ENCODE measurements around the gene PHF10.
"Not testable (repeated sequence)": the region's sequence is repeated elsewhere in the genome, so short reads cannot be mapped to it uniquely, and the experiment has no call there.

PHF10 gene

DNA sequence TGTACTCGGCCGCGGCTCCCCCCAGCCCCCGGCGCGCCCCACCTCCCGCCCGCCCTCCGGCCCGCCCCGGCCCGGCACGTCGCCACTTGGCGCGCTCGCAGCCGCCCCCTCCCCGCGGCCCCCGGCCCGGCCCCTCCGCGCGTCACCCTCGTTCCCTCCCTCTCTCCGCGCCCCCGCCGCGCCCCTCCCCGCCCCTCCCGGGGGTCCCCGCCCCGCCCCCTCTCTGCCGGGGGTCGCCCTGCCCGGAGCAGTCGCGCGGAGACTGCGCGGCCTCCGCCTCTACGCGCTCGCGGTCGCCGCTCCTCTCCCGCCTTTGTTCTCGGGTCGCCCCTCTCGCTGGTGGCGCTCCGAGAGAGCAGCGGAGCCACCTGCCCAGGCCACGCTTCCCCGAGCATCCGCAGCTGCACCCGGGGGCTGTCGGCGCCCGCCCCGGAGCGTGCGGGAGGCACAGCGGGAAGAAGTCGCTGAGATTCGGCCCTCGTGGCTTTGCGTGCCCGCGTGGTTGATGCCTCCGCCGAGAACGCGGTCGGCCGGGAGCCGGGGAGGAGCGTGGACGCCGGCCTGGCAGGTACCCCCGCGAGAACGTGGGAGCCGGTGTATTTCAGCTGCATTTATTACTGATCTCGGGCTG lies at the start of gene PHF10:
Gene PHF10, minus strand, starts transcription at position 7 of the 631 bp plus-strand sequence. CDS start 569 bp downstream, outside the sequence.
- H3K4me3 ChIP-seq (ENCODE audit: low read depth, low read length): peak within 1 kb of the TSS; percentile 78

DNA sequence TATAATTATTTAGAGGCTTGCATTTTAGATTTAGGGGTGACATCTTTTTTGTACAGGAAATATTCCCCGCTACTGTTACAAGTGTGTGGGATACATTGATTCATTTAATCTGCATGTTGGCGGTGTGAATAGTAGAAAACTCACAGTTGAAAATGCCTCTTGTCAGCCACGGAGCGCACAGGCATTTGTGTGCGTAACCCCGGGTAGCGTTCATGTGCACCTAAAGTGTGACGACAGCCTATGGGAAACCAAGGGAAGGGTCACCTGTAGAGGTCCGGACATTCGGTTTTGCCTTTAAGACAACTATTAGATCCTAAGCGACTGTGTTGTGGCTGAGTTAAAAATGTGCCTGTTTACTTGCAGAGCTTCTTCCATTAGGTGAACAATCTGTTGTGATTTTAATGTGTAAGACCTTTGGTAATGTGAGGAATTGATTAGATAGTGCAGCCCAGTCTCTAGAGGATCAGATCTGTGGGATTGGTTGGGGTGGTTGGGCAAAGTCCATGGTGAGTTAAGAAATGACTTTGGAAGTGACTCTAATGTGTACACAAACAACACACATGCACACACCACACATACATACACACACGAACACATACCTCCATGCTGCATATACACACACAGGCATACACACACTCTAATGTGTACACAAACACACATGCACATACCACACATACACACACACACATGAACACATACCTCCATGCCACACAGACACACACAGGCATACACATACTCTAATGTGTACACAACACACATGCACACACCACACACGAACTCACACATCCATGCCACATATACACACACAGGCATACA lies 42.8 kb upstream of the PHF10 start:
- no peak overlapping the region for H3K4me3 ChIP-seq (ENCODE audit: low read depth, low read length)

DNA sequence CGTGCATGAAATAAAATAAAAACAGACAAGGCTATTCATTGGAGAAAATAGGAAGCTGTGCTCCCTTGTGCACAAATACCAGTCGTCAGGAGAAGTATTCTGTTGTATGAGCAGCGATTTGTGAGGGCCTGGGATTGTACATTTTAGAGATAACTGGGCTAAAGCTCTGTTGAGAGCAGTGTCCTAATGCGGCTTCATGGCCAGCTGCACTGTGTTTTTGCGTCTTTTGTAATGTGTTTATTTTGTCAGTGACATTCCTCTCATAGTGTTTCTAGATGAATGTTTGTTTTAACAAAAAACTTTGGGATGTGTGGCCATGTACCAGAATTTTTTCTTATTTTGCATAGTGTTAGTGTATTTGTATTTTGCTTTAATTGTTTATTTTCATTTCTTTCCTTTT lies 41.9 kb upstream of the PHF10 start:
- no peak overlapping the region for H3K4me3 ChIP-seq (ENCODE audit: low read depth, low read length)

DNA sequence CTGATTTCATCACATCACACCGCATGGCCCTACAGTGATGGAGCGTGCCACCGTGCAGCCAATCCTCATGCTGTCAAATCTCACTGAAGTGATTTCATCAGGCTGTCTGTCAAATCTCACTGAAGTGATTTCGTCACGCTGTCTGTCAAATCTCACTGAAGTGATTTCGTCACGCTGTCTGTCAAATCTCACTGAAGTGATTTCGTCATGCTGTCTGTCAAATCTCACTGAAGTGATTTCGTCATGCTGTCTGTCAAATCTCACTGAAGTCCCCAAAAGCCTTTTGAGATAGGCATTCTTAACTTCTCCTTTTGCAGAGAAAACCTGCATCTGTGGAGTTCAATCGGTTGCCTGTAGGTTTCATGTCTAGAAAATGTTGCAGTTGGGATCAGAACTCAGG lies 41.5 kb upstream of the PHF10 start:
- not testable (repeated sequence) for H3K4me3 ChIP-seq (ENCODE audit: low read depth, low read length)

DNA sequence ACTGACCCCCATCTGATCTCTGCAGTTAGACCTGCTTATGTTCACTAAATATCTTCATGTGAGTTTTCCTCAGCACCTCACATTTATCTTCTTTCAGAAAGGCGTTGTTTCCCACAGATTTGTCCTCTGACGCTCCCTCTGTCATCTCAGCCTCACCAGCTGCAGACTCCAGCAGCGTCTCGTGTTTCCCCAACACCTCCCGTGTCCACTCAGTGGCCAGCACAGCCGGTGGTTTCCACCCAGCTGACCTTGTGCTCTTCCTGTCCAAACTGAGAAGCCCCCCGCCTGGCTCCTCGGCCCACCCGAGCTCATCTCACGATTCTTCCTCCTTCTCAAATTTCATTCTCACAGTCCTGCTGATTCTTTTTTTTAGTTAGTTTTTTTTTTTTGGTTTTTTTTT lies 39.6 kb upstream of the PHF10 start:
- H3K4me3 ChIP-seq (ENCODE audit: low read depth, low read length): no peak overlapping the region

DNA sequence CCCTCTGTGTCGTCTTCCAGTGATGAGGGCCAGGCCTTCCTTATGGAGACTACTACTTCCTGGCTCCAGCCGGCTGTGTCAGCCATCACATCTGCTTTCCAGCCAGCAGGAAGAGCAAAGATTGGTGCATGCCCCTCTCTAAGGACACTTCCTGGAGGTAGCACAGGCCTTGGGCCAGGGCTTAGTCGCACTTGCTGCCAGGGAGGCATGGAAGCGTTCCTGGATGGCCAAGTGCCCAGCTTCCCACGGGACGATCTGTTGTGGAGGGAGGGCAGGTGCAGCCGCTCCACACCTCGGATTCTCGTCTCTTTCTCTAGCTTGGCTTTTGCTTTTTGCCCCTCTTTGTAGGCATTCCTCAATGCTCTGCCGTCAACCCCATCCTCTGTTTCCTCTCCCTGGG lies 39.0 kb upstream of the PHF10 start:
- no peak overlapping the region for H3K4me3 ChIP-seq (ENCODE audit: low read depth, low read length)

DNA sequence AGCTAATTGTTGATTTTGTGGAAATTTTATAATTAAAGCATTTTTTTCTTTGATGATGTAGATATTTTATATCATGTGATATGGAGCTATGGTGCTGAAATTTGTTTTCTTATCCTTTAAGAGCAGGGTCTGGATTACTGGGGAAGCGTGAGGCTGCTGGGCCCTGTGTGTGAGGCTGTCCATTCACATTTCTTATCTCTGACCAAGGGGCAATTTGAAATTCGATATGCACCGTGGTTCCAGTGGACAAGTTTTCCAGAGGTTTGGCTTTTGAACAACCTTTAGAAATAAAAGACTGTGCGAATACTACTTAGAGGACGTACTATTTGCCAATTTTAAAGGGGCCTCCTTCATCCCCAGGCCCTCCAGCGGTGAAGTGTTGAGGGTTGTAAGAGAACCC lies 30.9 kb upstream of the PHF10 start:
- no peak overlapping the region for H3K4me3 ChIP-seq (ENCODE audit: low read depth, low read length)

DNA sequence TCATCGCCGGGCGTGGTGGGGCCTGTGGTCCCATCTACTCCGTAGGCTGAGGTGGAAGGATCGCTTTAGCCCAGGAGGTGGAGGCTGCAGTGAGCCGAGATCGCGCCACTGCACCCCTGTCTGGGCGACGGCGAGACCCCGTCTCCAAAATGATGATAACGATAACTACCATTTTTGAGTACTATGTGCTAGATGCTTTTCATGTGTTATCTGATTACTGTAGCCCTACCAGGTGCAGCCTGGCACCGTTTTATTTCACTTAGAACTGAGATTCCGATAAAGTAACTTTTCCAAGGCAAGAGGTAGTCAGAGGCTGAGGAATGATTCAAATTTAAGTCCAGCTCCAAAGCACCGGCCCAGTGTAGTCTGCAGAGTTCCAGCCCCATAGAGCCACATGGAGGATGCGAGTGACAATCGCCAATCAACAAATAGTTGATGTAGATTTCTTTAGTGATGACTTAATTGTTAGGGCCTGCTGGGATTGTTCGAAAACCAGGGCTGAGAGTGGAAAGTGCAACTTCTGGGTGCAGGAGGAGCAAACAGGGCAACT lies 27.8 kb upstream of the PHF10 start:
- peak overlapping the region; percentile 90 for H3K4me3 ChIP-seq (ENCODE audit: low read depth, low read length)

DNA sequence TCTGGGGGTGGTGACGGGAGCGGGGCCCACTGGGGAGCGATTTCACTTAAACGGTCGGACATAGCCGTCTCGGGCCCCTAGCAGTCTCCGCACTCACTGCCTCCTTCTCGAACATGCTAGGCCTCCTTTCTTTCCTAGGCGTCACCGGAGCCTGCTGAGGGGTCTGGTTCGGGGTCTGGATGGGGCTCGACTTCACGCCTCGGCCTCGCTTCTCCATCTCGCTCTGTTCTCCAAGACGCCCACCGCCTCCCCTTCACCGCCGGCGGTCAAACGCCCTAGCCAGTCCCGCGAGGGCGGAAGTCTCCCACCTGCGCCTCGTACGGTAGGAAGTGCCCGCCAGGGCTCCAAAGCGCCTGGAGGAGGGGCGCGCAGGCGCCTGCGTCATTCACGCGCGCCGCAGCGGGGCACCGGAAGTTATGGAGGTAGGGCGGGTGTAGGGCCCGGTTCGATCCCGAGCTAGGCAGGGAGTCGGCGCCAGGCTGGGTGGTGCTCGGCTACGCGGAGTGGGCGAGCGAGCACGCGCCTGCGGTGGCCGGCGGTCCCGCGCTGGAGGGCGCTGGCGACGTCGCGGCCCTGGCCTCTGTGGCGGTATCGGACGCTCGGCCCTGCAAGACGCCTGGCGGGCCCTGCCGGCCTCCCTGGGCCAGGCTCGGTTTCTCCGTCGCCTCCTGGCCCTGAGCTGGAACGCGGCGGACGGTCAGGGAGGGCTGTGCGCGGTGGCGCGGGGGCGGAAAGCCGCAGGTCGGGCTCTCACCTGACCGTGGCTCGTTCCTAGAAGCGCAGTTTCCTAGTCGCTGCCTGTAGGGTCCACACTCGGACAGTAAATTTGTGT lies 27.2 kb upstream of the PHF10 start, which contains the start of the genes DYNLT2 and ERMARD:
Gene DYNLT2, minus strand, starts transcription at position 331 of the 832 bp plus-strand sequence. Its CDS starts 114 bp downstream, at position 217.
Gene ERMARD, plus strand, starts transcription at position 381 of the 832 bp plus-strand sequence. Its CDS starts 36 bp downstream, at position 417.
- peak within 1 kb of the TSS; percentile 90 for H3K4me3 ChIP-seq (ENCODE audit: low read depth, low read length)

DNA sequence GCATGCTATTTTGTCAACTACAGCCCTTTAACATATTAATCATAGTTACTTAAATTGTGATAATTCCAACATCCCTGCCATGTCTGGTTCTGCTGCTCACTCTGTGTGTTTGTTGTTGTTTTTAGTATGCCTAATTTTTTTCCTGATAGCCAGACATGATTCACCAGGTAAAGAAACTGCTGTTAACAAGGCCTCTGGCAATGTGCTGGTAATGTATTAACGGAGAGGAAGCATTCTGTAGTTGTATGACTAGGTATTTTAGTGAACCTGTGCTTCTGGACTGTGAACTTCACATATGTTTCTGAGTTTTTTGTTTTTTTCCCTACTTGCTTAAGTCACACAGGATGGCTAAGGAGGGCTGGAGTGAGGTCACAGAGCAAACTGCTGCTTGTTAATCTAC lies 22.3 kb upstream of the PHF10 start:
- H3K4me3 ChIP-seq (ENCODE audit: low read depth, low read length): no peak overlapping the region

DNA sequence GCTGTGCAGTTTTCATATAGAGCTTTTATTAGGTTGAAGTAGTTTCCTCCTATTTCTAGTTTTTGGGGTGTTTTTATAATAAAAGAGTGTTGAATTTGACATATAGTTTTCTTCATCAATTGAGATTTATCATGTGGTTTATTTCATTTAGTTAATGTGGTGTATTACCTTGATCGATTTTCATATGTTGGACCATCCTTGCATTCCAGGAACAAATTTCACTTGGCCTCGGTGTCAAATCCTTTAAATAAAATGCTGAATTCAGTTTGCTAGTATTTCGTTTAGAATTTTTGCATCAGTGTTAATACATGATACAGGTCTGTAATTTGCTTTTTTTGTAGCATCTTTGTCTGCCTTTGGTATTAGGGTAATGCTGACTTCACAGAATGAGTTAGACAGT lies 21.1 kb upstream of the PHF10 start:
- H3K4me3 ChIP-seq (ENCODE audit: low read depth, low read length): no peak overlapping the region

DNA sequence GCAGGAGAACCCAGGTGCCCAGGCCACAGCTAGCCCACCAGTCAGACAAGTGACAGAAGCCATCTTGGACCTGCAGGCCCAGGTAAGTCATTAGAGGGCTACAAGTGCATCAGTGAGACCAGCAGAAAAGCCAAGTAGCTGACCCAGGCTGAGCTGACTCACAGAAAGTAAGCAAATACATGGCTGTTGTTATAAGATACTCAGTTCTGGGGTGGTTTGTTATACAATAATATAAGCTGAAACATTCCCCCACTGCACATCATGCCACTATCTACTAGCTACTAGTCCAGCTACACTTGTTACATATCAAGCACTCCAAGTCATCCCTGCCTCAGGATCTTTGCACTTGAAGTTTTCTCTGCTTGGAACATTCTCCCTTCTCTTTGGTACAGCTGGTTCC lies 17.0 kb upstream of the PHF10 start:
- no peak overlapping the region for H3K4me3 ChIP-seq (ENCODE audit: low read depth, low read length)

DNA sequence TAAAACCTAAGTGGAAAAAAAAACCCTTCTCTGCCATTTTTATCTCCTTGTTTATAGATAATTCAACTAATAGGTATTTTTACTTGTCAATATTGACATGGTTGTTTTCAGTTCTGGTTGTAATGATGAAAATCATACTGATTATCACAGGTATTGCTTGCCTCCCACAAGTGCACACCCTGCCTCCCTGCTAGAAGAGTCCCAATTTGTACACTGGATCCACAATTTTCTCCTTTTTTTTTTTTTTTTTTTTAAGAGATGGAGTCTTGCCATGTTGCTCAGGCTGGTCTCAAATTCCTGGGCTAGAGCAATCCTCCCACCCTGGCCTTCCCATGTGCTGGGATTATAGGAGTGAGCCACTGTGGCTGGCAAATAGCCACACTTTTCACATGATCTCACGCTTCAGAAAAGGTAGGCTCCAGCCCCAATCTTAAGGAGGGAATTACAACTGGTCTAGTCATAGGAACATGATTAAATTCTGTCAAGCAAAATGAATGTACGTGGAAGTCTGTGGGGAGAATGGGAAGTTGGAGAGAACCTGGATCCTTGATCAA lies 14.8 kb upstream of the PHF10 start:
- no peak overlapping the region for H3K4me3 ChIP-seq (ENCODE audit: low read depth, low read length)

DNA sequence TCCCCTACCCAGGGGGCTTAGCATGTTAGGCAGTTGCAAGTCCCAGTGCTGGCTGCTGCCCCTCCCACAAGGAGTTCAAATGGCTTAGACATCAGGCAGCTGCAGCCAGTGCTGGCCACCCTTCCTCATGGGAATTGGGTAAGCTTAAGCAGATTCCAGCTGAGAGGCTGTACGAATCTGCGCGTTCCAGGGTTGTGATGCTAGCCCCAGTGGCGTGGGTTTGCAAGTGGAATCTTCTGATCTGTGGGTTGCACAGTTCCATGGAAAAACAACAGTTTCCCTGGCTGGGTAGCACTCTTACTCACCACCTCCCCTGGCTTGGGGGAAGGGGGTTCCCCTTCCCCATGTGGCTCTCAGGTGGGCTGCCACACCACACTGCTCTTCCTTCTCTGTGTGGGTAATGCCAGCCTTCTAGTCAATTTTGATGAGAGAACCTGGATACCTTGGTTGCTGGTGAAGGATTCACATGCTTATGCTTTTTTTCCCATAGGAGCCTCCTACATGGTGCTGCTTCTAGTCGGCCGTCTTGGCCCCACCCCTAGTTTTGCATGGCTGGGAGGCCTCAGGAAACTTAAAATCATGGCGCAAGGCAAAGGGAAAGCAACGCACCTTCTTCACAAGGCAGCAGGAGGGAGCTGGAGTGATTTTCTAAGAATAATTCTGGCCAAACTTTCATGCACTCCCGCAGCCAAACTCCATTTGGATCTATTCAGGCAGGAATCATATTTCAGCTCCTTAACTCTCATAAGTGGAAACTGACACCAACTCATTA lies 14.1 kb upstream of the PHF10 start:
- no peak overlapping the region for H3K4me3 ChIP-seq (ENCODE audit: low read depth, low read length)

DNA sequence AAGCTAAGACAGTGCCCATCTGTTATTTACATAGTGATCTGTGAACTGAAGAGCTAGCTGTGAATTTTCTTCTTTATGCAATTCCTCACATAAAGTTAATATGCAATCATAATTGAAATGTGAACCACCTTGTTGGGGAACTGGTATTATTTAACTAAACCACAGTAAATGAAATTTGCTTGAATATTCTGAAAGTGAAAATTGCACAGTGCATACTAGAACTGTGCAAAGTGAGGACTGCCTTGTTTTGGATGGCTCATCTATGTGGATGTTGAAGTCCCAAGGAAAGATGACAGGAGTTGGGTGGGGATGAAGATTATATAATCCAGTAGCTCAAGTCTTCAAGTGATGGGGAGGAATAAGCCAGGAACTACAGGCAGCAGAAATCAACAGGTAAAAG lies 5.7 kb upstream of the PHF10 start:
- H3K4me3 ChIP-seq (ENCODE audit: low read depth, low read length): no peak overlapping the region

DNA sequence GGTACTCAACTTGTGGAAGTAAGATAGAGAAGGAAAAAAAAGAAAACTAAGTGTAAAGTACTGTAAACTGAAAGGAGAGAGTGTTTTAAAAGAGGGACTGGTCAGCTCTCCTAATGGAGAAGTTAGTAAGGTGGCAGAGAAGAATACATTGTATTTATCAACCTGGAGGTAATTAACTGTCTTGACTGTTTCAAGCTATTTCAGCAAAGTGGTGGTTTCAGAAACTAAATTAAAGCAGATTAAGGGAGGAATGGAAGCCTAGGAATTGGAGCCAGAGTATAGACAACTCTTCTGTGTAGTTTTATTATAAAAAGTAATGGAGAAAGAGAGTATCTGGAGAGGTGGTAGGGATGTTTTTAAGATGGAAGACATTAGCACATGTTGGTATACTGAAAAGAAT lies 2.7 kb upstream of the PHF10 start:
- no peak overlapping the region for H3K4me3 ChIP-seq (ENCODE audit: low read depth, low read length)

DNA sequence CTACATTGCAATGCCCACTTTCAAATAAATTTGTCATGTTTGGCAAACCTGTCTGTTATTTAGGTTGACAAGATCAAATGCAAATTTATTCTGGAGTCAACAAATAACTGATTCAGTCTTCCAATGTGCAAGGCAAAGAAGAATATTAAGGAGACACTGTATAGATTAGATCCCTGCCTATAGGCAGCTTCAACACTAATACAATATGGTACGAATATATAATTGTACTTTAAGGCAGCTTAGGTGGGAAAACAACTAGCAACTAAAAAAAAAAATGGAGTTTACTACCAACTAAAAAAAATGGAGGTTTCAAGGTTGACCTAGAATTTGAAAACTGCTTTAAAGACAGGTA lies 1.7 kb upstream of the PHF10 start:
- H3K4me3 ChIP-seq (ENCODE audit: low read depth, low read length): no peak overlapping the region

DNA sequence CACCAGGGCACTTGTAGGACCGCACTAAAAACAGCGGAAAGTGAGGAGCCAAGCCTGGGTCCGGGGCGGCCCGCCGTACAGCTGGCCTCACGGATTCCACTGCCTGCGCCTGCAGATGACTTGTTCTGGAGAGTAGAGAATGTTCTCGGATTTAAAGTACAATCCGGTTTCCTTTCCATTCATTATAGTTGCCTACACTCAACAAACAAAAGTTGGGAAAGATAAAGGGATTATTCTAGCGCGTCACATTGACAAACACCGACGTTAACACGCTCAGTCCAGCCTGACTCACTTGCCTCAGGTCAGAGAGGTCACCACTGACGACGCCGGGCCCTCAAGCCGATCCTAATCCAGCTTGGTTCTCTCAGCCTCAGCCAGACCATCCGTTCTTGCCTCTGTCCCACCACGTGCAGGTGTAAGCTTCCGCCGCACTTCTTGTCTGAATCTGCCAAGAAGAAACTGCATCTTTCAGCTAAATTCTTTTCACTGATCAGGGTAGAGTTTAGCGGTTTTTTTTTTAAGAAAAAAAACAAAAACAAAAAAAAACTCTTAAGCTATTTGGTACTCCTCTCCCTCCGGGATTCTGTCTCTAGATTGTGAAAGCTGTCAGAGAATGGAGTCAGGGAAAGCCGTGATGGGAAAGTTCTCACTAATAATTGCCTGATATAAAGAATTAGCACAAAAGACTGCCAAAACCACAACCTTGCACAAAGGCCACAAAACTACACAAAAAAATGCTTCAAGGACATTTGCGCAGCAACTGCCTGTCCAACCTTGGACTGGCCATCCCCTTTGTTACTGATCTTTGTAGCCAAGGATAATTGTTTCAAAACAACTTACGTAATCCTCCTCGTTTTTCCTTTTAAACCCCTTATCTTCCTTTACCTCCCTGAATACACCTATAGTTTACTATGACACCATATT lies 1.1 kb upstream of the PHF10 start:
- peak overlapping the region; percentile 78 for H3K4me3 ChIP-seq (ENCODE audit: low read depth, low read length)

DNA sequence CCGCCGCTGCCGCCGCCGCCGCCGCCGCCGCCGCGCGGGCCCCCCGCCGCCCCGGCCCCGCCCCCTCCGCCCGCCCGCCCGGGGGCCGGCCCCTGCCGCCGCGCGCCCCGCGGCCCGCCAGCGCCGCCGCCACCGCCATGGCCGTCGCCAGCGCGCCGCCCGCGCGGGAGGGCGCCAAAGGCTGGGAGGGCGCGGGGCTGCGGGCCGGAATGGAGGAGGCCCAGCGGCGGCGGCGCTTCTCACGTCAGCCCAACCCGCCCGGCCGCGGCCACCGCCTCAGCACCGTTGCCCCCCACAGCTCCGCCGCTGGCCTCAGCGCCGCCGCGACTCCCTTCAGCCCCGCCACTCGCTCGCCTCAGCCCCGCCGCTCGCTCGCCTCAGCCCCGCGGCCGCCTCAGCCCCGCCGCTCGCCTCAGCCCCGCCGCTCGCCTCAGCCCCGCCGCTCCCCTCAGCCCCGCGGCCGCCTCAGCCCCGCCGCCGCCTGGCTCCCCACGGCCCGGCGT lies 258 bp downstream of the PHF10 start:
- peak overlapping the region; percentile 40 for H3K4me3 ChIP-seq (ENCODE audit: low read depth, low read length)
